Panc1 (cell line): ENCODE results near the gene PEX3. TPM values are rescaled to one million over a fixed set of nuclear protein-coding genes. Genes with fewer than 3 reads are reported as not detected.

ENCODE experiments used
- ATAC-seq: fragments of 200-7000 bp; cut with Tn5 transposase; 2 replicates; pipeline ENCODE4 v1.9.1; 2020; ENCODE audit warnings: mild to moderate bottlenecking, moderate library complexity
- BruUV-seq: library from RNA; stranded (reverse); fragments of 400-500 nt; replicated peaks from 2 replicates; lab custom pipeline; 2021; lab: Mats Ljungman, UMichigan
- CTCF ChIA-PET: fragments of 300-600 bp; sonication (Branson Sonifier 250); formaldehyde crosslinking; loops from one replicate; lab custom pipeline; 2022; ENCODE audit warnings: antibody characterized with exemption; lab: Charles Lee
- POLR2A ChIA-PET: fragments of 300-600 bp; sonication (Branson Sonifier 250); formaldehyde crosslinking; loops from one replicate; lab custom pipeline; 2022; ENCODE audit warnings: antibody characterized with exemption; lab: Charles Lee
- DNase-seq: peaks from one replicate; pipeline ENCODE4 v3.0.0-alpha.2; 2010; ENCODE audit warnings: low read depth, low spot score
- H3K27ac ChIP-seq: 2 replicates; pipeline ENCODE4 v1.5.1; 2011; ENCODE audit warnings: mild to moderate bottlenecking, low read length, inconsistent platforms
- H3K27me3 ChIP-seq: fragments of 200-500 bp; sonication (Bioruptor generic); 2 replicates; pipeline ENCODE4 v1.6.0; 2014; ENCODE audit warnings: low read length, inconsistent platforms; ENCODE audit not compliant: control insufficient read depth, insufficient read depth
- H3K36me3 ChIP-seq: fragments of 200-500 bp; sonication (Bioruptor generic); 2 replicates; pipeline ENCODE4 v1.5.1; 2014; ENCODE audit warnings: inconsistent platforms, mild to moderate bottlenecking, low read length, moderate library complexity; ENCODE audit not compliant: control insufficient read depth, insufficient read depth
- H3K4me1 ChIP-seq: 2 replicates; pipeline ENCODE4 v1.5.1; 2011; ENCODE audit warnings: inconsistent platforms, mild to moderate bottlenecking, low read length, moderate library complexity; ENCODE audit not compliant: control insufficient read depth, insufficient read depth
- H3K4me3 ChIP-seq, 2 experiments: 2 replicates each; pipeline ENCODE4 v1.5.1; 2011 to 2012; ENCODE audit warnings: low read depth in 2 of 2, low read length in 2 of 2, mild to moderate bottlenecking in 2 of 2, inconsistent platforms in 1 of 2, moderate library complexity in 1 of 2
- H3K9me3 ChIP-seq: fragments of 200-500 bp; sonication (Bioruptor generic); 2 replicates; pipeline ENCODE4 v1.5.1; 2014; ENCODE audit warnings: low read depth, mild to moderate bottlenecking, inconsistent platforms, low read length, moderate library complexity; ENCODE audit not compliant: control insufficient read depth, insufficient read depth
- CTCF ChIP-seq: fragments of 450-650 bp; IDR thresholded peaks from 2 replicates; pipeline ENCODE4 v1.5.1; 2017; ENCODE audit warnings: mild to moderate bottlenecking
- POLR2AphosphoS5 ChIP-seq: IDR thresholded peaks from 2 replicates; pipeline ENCODE4 v1.6.1; 2012; ENCODE audit warnings: mild to moderate bottlenecking, low read depth, low read length, moderate library complexity
- REST ChIP-seq, 2 experiments: IDR thresholded peaks; 2 replicates each; pipeline ENCODE4 v1.6.1; 2011 to 2012; ENCODE audit warnings: low read depth in 2 of 2, control low read depth in 1 of 2, low read length in 1 of 2, mild to moderate bottlenecking in 1 of 2, moderate library complexity in 1 of 2; ENCODE audit not compliant: insufficient read depth in 1 of 2
- SIN3A ChIP-seq: IDR thresholded peaks from 2 replicates; pipeline ENCODE4 v1.6.1; 2012; ENCODE audit warnings: low read depth, mild to moderate bottlenecking, low read length, moderate library complexity, borderline replicate concordance; ENCODE audit not compliant: insufficient read depth
- TCF7L2 ChIP-seq: IDR thresholded peaks from 2 replicates; pipeline ENCODE4 v1.6.1; 2011; ENCODE audit warnings: mild to moderate bottlenecking, low read depth, low read length, inconsistent platforms
- in situ Hi-C: cut with HindIII; loops from 2 replicates; pipeline ENCODE4 v1.10.0; 2016; ENCODE audit warnings: low sequenced_read_pairs, low pct_unique_long_range_greater_than_20kb
- intact Hi-C: fragments of 100-400 bp; cut with micrococcal nuclease; formaldehyde crosslinking; loops from one replicate; pipeline ENCODE4 v1.10.0; 2022; ENCODE audit not compliant: unreplicated experiment
- total RNA-seq: library from RNA; stranded (reverse); gene quantifications from one replicate; pipeline ENCODE4 v1.2.1, GENCODE V29; 2021; ENCODE audit not compliant: unreplicated experiment

The PEX3 gene
- total RNA-seq, 1 experiment from 2014 or later, result 16.5 TPM

GRCh38 chr6:143449714-143450452 lies 722 bp upstream of the PEX3 start:
- CTCF ChIA-PET, result no interaction called here
- intact Hi-C loops, result no loop called here
- Histone ChIP-seq H3K4me3 (peak overlapping the region; percentile 89 to 92), H3K27ac (peak overlapping the region; percentile 95), H3K4me1 (peaks cover 14% of the 10 kb centered on the region), H3K36me3 (peaks cover 2% of the 10 kb centered on the region; the same call in 1 of the 2 replicates), H3K9me3 (no peaks in the 10 kb centered on the region), H3K27me3 (no peaks in the 10 kb centered on the region)
- in situ Hi-C loops, result no loop called here
- ATAC-seq (peak; percentile 13; the same call in 1 of the 2 replicates), DNase-seq (no peak)
- BruUV-seq, result TSS peak; percentile 87
- TF ChIP-seq REST (IDR thresholded peaks at IDR 0.05; ENCODE audit: insufficient read depth in 1 of 2, low read depth in 2 of 2, low read length in 1 of 2) (no peak), TCF7L2 (no peak), POLR2AphosphoS5 (no peak), SIN3A (no peak), CTCF (no peak)
- POLR2A ChIA-PET, result no interaction called here

GRCh38 chr6:143451531-143451930 lies 926 bp downstream of the PEX3 start:
- in situ Hi-C loops, result no loop called here

More at GRCh38 chr6:143451531-143451930, 926 bp downstream of the PEX3 start:
- ChIA-PET CTCF (no interaction called here), POLR2A (no interaction called here)
- H3K36me3 ChIP-seq, result peaks cover 2% of the 10 kb centered on the region; the same call in 1 of the 2 replicates
- peaks cover 14% of the 10 kb centered on the region for H3K4me1 ChIP-seq
- DNase-seq (no peak), ATAC-seq (no peak)
- no peaks in the 10 kb centered on the region for H3K27me3 ChIP-seq
- TF ChIP-seq TCF7L2 (no peak), SIN3A (no peak), CTCF (no peak), POLR2AphosphoS5 (no peak), REST (IDR thresholded peaks at IDR 0.05; ENCODE audit: insufficient read depth in 1 of 2, low read depth in 2 of 2, low read length in 1 of 2) (no peak)
- peak overlapping the region; percentile 89 to 92 for H3K4me3 ChIP-seq
- H3K27ac ChIP-seq, result peak overlapping the region; percentile 95
- intact Hi-C loops, result no loop called here
- no peaks in the 10 kb centered on the region for H3K9me3 ChIP-seq
- BruUV-seq, result TSS peak; percentile 72
